Stimulated activated CD4-positive, alpha-beta T cell treated with anti-CD3 and anti-CD28 coated beads, TNF-alpha, amount 100 ng/mL, for 4 hours (primary cell): ENCODE measurements around the gene PLA2G2D.

ENCODE experiments used
- DNase-seq, 3 experiments: peaks; one replicate each; pipeline ENCODE4 v3.0.0-alpha.2; 2020; ENCODE audit warnings: low read depth in 3 of 3

The PLA2G2D gene

DNA sequence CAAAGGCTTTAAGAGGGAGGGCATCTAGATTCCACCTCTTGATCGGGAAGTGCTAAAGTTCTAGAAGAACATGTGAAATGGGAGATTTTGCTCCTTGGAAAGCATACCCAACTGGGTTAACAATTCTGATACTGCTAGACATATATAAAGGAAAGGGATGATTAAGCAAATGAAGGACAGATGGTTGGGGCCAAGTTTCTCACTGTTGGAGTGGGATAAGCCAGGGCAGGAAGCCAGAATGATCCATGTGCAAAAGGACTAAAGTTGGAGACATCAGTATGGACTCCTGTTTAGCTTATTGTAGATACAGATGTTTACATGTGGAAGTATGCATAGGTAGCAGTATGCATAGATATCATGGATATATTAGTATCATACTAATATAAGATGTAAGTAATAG is 32.5 kb downstream of the PLA2G2D start:
- no peak for DNase-seq

DNA sequence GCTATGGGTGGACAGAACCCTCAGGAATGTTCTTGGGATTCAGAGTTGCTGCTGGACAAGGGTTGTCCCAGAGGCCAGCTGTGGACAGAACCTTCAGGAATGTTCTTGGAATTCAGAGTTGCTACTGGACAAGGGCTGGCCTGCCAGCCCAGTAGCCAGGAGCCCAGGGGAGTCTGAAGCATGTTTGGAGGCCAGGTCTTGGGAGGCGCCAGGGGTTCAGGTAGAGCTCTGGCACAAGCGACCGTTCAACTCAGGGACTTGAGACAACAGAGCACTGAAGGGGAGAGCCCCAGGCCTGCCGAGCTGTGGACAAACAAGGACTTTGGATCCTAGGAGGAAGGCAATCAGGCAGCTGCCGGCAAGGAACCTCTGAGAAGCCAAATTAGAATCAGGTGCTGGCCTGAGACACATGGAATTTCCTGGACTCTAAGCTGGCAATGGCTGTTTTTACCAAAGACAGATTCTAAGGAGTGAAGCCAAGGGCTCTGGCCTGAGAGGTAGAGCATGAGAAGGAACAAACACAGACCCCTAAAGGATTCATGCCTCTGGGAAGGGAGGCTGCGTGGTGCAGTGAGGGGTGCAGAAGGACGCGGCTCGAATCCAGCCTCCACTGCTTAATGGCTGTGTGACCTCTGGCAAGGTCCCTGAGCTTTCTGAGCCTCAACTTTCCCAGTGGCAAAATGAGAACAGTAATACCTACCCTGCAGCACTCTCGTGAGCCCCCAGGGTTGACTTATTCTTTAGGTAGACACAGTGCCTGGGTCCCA is 36.0 kb downstream of the PLA2G2D start:
- no peak for DNase-seq

DNA sequence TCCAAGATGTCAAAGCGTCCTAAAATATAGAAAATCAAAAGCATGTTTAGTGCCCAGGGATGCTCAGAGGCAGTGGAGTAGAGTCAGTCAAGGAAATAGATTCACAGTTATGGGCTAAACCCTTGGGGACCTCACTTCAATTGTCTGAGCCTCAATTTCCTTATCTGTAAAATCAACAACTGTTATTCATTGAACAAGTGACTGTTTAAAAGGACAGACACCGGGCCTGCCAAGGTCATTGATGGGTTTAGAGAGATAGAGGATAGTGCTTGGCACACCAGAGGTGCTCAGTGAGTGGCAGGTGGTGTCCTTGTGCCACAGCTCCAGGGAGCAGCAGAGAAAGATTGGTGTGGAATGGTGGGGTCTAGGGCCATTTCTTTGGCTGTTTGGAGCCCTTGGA is 36.6 kb downstream of the PLA2G2D start:
- DNase-seq = no peak

DNA sequence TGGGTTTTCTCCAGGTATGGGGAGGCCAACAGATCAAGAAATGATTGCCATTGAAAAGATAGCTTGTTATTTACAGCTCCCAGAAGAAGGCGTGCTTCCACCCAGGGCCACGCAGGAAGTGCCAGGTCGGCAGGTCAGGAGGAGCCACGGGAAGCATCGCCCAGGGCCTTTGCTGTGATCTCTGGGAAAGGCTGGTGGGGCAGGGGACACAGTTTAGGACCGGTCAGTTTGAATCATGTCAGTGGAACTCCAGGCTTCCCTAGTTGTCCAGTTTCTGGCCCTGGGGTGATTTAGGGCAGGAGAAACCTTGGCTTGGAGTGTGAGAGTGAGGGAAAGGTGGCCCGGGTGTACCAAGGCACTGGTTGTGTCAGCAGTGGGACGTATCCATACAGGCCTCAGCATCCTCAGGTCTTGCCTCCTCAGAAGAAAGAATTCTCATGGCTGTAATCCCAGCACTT is 38.0 kb downstream of the PLA2G2D start:
- DNase-seq = no peak

DNA sequence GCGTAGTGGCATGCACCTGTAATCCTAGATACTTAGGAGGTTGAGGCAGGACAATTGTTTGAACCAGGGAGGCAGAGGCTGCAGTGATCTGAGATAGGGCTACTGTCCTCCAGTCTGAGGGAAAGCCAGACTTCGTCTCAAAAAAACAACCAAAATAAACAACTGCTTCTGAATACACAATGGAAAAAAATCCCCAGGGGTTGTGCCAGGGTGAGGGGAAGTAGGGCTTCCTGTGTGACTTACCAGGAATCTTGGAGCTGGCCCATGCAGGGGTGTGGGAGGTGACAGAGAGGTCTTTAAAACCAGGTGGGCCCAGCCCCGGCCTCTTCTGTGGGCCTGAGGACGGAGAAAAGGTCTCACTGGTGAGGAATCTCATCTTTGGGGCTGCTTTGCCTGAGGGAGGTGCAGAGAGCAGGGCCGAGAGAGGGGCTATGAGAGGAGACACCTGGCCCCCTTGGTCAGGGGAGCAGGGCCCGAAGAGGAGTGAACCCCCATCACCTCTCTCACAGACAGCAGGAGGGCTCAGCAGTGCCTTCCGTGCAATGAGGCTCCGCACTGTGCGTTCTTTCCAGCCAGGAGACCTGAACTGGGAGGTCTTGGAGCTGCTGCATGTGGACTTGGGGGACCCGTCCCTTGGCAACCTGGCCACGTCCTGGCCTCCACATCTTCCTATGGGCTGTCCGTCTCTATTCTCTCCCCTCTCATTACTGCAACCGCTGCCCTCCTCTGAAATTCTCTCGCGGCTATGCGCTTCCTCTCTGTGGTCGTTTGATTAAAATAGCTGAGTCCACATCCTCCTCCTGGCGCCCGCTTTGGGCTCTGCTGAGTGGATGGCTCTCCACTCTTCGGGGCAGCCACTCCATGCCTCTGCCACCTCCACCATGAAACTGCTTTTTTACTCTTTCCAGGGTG is 38.6 kb downstream of the PLA2G2D start:
- DNase-seq = no peak

DNA sequence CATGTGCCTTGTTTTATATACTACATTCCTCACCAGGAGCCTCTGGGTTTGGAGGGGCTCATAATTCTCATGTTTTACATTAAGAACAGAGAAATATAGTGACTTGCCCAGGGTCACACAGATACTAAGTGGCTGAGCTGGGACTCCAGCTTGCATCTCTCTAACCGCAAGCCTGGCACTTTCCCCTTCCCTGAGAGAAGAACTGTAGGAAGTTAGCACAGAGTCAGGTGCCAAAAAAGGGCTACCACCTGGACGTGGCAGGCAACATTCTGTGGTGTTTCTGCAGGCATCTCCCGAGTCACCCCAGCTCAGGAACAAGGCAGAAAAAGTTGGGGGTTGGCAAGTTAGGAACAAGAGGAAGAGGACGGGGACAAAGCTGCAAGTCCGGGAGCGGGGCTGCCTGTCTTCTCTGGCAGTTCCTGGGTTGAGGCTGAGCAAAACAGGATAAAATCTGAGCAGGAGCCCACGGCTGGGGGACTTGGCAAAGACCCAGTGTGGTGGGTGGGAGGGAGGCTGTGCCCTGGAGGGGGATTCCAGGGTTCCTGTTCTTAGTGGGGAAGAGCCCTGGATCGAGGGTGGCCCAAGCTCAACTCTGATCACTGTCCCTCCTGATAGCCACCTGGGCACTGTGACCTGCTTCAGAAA is 39.6 kb downstream of the PLA2G2D start:
- no peak for DNase-seq

DNA sequence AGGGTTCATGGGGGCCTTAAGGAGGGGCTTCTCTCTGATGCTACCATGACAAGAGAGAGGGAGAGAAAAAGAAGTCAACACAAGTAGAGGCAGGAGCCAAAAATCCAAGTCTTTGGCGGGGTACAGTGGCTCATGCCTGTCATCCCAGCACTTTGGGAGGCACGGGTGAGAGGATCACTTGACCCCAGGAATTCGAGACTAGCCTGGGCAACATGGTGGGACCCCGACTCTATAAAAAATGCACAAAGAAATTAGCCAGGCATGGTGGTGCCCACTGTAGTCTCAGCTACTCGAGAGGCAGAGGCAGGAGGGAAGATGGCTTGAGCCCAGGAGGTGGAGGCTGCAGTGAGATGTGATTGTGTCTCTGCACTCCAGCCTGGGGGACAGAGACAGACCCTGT is 40.6 kb downstream of the PLA2G2D start:
- no peak for DNase-seq

DNA sequence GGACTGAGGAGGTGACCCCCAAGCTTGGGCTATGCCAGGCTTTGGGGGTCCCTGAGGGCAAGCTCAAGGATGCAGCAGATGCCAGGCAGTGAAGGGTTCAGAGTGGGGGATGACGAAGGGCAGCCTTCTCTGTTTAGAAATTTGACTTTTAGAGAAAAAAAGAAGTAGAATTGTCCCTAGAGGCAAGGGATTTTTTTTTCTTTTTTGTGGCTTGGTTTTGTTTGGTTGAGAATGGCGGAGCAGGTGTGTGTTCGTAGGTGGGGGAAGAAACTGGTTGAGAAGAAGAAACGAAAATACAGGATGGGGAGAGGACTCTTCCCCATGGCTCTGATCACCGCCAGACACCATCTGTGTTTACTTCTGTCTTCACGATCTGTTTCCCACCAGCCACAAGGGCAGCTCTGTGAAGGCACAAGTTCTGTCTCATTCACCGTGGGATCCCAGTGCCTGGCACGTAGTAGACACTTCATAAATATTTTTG is 41.1 kb downstream of the PLA2G2D start:
- no peak for DNase-seq

DNA sequence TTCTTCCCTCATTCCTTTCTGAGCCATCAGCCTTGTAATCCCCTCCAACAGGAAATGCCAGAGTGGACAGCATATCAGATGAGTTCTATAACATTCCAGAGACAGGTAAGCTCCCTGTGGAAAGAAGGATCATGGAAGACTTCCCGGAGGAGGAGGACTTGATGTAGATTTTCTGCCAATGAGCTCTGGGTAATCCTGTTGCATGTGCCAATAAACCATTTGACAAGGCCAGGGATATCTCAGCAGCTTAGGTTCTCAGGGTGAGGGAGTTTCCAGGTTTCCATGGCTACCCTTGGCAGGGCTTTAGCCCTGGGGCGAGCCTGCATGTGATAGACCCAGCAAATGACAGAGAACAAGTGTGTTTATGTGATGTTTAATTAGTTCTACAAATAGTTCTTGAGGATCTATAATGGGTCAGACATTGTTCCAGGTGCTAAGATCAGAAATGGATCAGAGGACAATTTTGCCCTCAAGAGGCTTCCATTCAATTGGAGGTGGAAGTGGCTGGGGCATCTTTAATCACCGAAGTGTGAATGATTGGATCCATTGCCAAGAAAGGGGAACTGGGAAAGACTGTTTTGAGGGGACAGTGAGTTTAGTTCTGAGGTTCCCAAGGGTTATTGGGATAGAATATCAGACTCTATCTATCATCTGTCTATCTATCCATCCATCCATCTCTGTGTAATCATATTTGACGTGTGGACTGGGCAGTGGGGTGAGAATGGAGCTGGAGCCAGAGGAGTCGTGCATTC is 42.5 kb downstream of the PLA2G2D start:
- DNase-seq = no peak

DNA sequence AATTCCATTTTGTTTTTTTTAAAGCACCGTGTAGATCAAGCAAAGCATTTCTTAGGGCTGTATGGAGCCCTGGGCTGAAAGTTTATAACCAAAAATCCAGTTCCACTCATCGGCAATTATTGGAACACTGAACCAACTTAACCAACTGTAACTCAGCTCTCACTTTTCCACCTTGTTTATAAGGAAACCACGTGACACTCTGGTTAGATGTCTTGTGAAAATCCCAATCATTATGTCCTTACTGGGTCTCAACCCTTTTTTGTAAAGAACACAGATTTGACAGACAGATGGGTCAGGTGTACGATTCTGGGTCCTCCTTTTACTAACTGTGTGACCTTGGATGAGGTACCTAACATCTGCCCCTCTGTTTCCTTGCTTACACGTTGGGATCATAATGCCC is 43.1 kb downstream of the PLA2G2D start:
- DNase-seq = no peak

DNA sequence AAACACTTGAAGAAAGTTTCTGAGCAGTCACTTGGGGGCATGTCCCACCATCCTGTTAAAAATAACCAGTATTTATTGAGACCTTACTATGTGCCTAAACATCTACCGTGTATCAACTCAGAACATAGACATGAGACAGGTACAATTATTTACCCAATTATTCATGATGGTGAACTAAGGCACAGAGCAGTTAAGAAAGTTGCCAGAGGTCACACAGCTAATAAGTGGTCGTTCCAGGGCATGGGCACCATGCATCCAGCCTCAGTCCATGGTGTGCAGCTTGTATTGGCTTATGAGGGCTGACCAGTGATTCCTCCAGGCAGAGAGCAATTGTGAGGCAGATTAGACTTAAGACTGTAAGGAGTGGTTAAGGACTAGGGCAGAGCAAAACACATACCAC is 44.0 kb downstream of the PLA2G2D start:
- no peak for DNase-seq

DNA sequence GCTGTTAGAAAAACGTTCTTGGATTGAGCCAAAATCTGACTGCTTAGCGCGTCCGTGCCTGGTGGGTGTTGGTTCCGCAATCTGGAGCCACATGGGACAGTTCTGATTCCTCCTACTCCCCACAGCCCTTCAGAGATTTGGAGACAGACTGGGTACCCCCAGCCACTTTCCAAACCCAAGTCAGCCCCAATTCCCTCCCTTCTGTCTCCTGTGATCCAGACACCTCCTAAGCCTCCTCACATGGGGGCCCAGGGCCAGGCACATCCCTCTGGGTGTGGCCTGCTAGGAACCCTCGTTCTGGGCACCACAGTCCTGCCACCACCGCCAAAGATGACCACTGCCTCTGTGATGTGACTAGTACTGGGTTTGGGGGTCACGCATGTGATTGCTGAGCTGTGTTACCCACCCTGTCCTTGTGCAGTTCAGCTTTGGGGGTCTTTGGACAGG is 44.6 kb downstream of the PLA2G2D start:
- no peak for DNase-seq

DNA sequence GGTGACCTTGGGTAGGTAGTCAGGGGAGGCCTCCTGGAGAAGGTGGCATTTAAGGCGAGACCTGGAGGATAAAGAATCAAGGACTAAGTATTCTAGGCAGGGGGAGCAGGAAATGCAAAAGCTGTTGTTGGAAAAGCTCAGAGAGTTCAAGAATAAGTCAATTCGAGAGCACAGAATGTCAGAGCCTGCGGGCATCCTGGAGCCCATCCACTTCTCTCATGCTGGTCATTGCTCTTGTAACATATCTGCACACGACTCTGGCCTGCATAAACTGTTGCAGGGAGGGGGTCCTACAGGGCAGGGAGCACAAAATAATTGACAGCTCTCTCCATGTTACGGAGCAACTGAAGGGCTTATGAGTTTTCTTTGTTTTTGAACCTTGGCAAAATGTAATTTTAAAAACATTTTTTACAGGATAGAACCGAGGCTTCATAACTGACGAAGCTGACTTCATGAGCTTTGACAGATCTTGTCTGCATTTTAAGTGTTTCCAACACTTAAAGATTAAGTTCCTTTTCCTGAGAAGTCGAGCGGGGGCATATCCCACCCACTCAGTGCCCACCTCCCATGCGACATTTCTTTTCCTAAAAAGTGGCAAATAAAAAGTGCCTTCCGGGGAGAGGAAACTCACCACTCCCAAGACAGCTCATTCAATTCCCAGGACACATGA is 45.1 kb downstream of the PLA2G2D start:
- no peak for DNase-seq

DNA sequence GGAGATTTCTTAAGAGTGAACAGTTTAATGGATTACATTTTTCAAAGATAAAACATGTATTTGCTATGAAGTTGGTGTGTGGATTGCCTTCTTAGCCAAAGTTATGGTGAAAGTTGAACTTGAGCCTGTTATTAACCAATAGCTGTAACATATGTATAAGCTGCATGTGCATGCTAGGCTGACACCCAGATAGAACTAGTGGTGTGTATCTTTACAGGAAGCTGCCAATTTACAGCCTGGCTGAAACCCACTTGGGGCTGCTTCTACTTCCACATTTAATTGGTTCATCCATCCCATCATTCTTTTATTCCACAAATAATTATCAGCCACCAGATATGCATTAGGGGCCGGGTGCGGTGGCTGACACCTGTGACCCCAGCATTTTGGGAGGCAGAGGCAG is 46.1 kb downstream of the PLA2G2D start:
- no peak for DNase-seq

DNA sequence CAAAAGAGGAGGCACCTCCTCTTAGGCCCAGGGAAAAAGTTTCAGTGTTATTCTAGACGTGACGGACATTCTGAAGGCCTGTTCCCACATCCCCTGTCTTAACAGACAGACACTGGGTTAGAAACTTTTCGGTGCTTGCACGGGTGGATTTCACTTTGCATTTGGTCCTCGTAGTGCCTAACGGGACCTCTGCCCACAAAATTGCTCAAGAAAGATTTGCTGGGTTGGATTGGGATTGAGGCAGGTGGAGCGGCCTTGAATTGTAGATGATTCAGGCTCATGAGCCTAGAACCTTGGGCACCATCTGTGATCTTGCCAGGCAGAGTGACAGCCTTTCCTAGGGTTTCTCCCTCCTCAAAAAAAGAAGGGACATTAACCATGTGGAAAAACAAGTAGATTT is 46.6 kb downstream of the PLA2G2D start:
- no peak for DNase-seq

DNA sequence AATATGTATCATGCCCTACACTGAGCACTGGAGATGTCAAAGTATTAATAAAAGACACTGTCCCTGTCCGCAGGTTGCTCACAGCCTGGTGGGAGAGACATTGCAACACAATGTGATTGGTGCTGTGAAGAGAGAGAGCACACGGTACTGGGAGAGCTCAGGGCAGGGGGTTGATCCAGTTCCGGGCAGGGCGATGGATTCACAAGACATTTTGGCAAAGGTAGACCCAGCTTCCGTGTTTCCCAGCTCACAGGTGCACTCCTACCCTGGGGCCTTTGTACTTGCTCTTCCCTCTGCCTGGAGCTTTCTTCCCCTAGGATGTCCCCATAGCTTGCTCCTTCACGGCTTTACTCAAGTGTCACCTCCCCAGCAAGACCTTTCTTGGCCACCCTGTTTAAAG is 47.9 kb downstream of the PLA2G2D start:
- DNase-seq = no peak

DNA sequence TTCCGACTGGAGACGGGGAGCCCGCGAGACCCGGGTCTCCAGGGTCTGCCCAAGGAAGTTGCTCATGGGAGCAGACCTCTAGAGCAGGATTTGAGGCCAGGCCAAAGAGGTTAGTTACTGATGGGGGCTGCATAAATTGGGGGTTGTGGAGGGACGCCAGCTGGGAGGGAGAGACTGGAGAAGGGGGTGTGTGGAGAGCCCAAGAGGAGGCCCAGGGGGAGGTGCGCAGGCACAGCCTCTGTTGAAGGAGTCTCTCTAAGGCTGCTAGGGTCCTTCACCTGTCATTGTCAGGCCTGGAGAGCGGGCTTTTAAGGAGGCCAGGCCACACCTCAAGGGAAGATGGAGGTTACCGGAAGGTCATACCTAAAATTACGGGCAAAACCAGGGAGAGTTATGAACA is 49.0 kb downstream of the PLA2G2D start:
- DNase-seq = no peak

DNA sequence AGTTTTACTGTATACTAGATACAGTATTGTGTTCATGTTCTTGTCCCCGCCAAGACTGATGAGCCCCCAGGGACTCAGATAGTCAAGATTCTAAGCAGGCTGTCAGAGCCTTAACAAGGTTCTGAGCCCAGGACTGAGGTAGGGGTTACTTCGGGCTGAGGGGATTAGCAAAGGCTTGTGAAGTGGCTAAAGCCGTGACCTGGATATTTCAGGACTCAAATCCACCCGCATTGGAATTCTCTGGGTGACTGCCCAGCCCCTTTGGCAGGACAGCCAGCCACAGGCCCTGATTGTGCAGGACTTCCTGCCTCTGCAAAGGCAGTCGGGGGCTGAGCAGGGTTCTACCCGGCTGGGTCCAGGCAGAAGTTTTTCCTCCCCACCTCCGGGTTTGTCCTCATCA is 49.5 kb downstream of the PLA2G2D start, which contains the start of gene PLA2G5:
TSS of gene PLA2G5 (plus strand) at position 321 of the 400 bp plus-strand sequence. CDS start 14,637 bp downstream, outside the sequence.
- DNase-seq = no peak

DNA sequence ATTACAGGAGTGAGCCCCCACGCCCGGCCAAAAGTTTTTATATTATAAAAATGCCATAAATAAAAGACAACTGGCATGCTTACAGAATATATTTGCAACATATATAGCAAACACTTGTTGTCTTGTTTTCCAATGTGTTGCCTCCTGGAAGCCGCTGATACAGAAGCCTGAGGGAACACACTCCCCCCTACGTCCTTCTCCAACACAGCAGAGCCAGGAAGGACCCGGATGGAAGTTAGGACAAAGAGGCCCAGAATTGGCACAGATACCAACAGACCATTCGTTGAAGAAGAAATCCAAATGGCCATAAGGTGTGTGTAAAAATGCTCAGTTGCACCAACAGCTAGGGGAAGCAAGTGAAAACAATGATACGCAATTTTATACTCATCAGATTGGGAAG is 50.6 kb downstream of the PLA2G2D start:
- DNase-seq = no peak

DNA sequence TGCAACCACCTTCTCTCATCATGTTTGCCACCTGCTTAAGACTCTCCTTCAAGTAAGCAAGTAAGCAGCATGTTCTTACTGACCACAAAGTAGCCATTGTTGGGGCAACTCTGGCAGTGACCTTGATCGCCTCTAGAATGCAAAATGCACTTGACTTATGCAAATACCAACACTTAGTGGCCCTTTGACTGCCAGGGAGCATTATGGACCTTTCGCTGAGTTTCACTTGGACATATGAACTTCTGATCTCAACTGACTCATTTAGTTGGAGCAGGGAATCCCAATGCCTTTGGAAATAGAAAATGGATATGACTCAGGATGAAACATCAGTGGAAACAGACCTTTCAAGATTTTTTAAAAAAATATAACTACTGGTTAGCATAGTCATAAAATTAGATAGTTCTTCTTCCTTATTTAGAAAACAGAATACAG is 55.5 kb downstream of the PLA2G2D start:
- DNase-seq = no peak
